Activated gamma-delta T cell (primary cell): Measurements from ENCODE around the gene PPP2R3B.
"Not testable (repeated sequence)": the region's sequence is repeated elsewhere in the genome, so short reads cannot be mapped to it uniquely, and the experiment has no call there.

Experiments used
- DNase-seq: peaks from one replicate; lab custom pipeline; 2025; lab: John Stamatoyannopoulos, UW

PPP2R3B gene

DNA sequence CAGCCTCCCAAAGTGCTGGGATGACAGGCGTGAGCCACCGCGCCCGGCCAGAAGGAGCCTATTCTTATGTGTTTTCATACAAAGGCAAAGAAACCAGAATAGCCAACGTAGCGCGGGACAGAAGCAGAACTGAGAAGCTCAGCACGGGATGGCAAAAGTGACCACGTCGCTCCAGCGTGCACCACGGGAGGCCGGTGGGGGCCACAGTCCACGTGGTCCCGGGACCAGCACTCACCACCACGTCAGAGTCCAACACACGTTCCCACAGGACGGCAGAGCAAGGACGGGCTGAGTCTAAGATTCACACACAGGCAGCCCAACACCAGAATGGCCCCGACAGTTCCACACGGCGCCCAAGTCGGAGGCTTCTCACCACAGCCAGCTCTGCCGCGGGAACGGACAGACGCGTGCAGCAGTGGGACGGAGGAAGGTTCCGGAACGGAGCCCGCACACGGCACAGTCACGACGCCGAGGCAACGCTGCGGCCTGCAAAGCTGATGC is 49.3 kb downstream of the PPP2R3B start:
- DNase-seq = no peak

DNA sequence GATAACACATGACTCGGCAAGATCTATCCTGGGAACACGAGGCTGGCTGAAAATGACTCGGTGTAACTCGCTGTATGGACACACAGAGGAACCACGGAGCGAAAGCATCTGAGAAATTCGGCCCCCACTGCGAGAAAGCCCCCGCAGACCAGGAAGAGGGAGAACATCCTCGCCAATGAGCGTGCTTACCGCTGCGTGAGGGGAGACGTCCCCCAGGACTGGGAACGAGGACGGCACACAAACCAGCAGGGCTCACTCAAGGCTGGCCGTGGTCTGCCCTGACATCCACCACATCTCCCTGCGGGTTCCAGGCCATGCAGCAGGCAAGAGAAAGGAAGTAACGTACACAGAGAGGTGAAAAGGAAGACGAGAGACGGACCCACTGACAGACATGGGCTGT is 50.5 kb downstream of the PPP2R3B start:
- no peak for DNase-seq

GRCh38 chrX:335758-336155 is 51.0 kb downstream of the PPP2R3B start:
- no peak for DNase-seq

DNA sequence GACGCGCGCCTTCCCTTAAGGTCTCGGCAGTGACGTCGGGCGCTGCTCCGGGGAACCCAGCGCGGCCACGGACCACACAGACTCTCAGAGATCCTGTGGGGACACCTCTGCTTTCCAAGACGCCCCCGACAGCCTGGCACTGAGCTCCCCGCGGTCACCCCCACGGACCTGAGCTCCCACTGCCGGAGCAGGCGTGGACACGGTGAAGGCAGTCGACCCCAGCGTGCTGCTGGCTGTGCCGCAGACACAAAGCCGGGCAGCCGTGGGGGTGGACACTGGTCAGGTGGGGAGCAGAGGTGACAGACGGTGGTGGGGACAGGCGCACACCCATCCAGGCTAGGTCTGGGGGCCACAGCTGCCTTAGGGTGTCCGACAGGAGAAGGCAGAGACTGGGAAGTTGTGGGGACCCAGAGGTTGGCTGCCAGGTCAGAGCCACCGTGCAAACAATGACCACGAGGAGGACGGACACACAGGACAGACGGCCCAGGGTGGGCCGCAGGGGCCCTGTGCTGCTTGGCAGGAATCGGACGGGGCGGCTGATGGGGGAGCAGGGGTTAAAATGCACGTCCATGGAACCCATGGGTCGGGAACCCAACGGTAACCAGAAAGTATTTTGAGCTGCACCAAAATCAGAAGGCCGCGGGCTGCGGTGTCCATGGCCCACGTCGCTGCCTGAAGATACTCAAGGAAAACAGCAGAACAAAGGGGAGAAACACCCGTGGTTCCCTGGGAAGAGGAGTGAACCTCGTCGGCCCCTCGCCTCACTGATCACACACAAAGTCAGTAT is 51.5 kb downstream of the PPP2R3B start:
- no peak for DNase-seq

DNA sequence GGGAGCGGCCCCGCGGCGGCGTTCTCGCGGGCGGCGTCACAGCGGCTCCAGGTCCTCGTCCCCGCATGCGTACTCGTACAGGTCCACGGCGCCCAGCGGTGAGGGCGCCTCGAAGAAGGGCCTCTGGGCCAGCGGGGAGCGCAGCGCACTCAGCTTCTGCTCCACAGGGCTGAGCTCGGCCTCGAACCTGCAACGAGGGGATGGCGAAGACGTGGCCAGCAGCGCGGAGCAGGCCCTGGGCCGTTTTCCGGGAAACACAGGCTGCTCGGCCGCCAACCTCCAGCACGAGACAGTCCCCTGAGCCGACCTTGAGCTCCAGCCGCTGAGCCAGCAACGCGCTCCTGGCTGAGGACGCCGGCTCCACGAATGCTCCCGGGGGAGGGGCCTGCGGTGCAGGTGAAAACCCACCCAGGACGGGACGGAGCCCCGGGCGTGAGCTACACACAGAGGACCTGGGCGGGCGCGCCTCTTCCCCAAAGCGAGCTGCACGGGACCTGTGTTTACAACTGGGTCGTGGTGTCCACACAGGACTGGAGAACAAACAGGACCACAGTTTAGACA is 52.3 kb downstream of the PPP2R3B start:
- no peak for DNase-seq

- no peak for DNase-seq
These were observed 52.9 kb downstream of the PPP2R3B start for GRCh38 chrX:333611-334311.

DNA sequence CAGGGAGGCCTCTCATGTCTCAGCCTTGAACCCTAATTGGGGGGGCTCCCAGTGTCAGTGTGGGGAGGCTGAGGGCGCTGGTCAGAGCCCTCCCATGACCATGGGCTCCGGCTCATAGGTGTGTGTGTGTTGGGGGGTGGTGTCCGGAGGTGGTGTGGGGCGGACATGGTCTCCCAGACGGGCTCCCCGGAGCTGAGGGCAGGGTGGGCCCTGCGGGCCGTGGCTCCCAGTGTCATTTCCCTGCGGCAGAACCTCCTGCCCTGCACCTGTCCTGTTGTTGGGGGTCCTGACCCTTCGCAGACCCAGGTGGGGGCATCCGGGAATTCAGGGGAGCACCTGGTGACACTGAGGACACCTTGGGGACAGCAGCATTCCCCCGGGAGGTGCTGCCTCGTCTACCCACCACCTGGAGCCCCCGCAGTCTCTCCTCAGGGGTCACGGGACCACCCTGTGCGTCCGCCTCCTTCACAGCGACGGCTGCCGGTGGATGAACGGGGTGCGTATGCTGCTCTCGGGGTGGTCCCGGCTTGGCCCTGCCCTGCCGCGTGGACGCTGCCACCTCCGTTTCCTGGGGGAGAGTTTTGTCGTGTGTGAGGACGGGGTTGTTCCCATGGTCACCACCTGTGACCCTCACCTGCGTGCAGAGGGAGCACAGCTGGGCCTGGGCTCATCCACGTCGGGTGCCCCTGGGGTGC is 53.6 kb downstream of the PPP2R3B start:
- DNase-seq = no peak

DNA sequence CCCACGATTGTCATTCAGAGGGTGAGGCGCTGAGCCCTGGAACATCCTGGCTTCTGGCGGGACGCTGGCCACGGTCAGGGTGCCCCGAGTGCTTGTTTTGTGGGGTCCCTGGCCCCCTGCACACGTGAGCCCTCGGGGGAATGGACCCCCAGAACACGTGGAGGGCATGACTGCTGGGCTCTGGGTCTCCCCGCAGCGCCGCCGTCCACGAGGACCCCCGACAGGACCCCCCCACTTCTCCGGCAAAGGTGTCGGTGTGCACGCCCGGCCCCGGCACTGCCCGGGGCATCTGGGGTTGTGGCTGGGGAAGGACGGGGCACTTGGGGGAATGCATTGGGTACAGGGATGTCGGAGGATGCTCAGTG is 54.2 kb downstream of the PPP2R3B start:
- no peak for DNase-seq

DNA sequence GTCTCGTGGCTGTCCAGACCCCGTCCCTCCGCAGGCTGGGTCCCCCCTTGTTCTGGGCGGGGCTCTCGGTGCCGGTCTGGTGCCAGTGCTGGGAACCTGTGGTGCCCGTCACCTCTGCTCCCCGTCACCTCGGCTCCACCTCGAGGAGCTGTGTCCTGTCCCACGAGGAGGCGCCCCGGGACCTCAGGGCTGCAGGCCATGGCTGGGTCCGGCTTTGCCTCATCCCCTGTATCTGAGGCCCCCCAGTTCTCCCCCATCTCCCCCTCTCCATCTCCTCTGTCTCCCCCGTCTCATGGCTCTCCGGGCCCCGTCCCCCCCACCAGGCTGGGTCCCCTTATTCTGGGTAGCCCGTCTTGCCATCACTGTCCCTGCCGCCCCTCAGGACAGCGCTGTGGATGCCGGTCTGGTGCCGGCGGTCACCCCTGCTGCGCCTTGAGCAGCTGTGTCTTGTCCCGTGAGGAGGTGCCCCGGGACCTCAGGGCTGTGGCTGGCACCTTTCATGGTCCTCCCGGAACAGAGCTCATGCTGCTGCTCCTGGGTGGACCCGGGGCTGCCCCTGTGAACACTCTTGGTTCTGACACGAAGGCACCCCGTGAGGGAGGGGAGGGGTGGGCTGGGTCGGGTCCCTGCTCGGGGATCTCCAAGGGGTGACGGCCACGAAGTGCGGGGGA is 54.7 kb downstream of the PPP2R3B start:
- DNase-seq = no peak

GRCh38 chrX:331151-331824 is 55.4 kb downstream of the PPP2R3B start:
- DNase-seq = no peak

DNA sequence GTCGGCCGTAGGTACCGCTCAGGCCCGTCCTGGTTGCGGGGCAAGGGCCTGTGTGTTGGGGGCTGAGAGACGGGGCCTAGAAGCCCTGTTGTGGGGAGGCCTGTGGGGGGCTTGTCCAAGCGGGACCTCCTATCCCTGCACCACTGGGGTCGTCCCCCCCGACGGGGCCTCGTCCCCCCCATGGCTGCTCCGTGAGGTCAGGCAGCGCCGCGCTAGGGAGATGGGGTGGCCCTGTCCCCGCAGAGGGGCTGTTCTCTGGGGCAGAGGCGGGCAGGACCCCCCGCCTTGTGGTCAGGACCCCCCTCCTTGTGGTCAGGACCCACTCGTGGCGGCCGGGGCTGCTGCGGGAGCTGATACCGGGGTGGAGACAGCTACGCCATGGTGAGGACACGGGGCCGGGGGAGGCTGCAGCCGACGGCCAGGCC is 56.0 kb downstream of the PPP2R3B start:
- no peak for DNase-seq

- not testable (repeated sequence) for DNase-seq
These were observed 56.5 kb downstream of the PPP2R3B start for GRCh38 chrX:330141-330725.

DNA sequence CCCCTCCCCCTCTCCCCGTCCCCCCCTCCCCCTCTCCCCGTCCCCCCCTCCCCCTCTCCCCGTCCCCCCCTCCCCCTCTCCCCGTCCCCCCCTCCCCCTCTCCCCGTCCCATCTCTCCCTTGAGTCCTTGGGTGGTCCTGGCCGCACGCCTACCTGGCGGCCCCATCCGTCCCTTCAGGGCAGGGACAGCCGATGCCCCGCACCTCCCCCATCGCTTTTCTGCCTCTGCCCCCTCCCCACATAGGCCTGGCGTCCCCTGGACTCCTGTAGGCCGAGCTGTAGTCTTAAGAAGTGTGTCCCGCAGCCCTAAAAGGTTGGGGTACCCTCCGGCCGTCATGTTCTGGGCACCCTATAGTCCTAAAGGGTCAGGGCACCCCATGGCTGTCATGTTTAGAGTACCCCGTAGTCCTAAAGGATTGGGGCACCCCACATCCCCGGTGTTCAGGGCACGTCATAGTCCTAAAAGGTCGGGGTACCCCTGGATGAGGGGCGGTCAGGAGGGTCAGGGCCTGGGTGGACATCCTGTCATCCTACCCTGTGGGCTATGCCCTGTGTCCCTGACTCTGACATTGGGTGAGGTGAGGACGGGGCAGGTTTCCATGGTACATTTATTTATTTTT is 57.3 kb downstream of the PPP2R3B start:
- DNase-seq = no peak

DNA sequence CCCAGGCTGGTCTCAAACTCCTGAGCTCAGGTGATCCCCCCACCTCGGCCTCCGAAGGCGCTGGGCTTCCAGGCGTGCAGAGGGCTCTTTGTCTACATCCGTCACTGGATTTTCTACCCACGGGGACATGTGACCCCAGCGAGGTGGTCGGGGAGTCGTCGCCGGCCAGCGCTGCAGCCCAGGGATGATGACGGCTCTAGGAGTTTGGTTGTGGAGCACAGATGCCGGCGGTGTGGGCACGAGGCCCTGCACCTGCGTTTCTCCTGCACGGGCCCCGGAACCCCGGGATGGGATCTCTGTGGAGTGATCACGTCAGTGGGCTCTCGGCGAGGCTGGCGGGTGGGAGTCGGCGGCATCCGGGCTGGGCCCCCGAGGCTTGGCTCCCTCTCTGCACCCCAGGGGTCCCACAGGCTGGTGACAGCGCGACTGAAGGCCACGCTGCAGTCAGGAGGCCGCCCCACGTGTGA is 59.0 kb downstream of the PPP2R3B start:
- DNase-seq = no peak

DNA sequence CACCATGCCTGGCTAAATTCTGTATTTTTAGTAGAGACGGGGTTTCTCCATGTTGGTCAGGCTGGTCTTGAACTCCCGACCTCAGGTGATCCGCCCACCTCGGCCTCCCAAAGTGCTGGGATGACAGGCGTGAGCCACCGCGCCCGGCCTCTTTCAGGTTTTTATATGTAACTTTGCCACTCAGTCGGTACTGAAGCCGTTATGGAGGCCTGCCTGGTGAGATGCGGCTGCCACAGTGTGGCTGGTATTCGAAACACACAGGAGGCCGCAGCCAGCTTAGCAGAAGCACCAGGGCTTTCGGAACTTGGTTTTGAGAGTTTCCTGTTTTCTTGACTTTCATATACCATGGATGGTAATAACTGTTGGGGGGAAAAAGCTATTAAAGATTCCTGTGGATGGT is 62.0 kb downstream of the PPP2R3B start:
- not testable (repeated sequence) for DNase-seq

- no peak for DNase-seq
These were observed 62.7 kb downstream of the PPP2R3B start for GRCh38 chrX:323721-324628.

- no peak for DNase-seq
These were observed 66.5 kb downstream of the PPP2R3B start for GRCh38 chrX:320126-320783.

- DNase-seq = no peak
These were observed 67.1 kb downstream of the PPP2R3B start for GRCh38 chrX:319579-320125.
